NCI-H2081 (cell line): ENCODE results near the gene TCF19.
"Not testable (repeated sequence)": the region's sequence is repeated elsewhere in the genome, so short reads cannot be mapped to it uniquely, and the experiment has no call there.

ENCODE experiments used
- DNase-seq, 2 experiments: peaks; one replicate each; lab custom pipeline; 2025; lab: John Stamatoyannopoulos, UW

Gene TCF19

GRCh38 chr6:31183287-31183686 is 24.9 kb downstream of the TCF19 start:
- not testable (repeated sequence) for DNase-seq

GRCh38 chr6:31183859-31184258 is 25.5 kb downstream of the TCF19 start:
- DNase-seq, result not testable (repeated sequence)

GRCh38 chr6:31185695-31186051 is 27.3 kb downstream of the TCF19 start:
- not testable (repeated sequence) for DNase-seq

- no peak for DNase-seq
These were observed 27.8 kb downstream of the TCF19 start for GRCh38 chr6:31186052-31186734.

- DNase-seq, result no peak
These were observed 29.4 kb downstream of the TCF19 start for GRCh38 chr6:31187780-31188194.

- DNase-seq, result not testable (repeated sequence)
These were observed 30.8 kb downstream of the TCF19 start for GRCh38 chr6:31189223-31189622.

GRCh38 chr6:31190488-31190887 is 32.1 kb downstream of the TCF19 start:
- no peak for DNase-seq

GRCh38 chr6:31192431-31193105 is 34.2 kb downstream of the TCF19 start:
- DNase-seq, result peak; percentile 62 to 71

- DNase-seq, result no peak
These were observed 34.8 kb downstream of the TCF19 start for GRCh38 chr6:31193206-31193605.

GRCh38 chr6:31194061-31194834 is 35.9 kb downstream of the TCF19 start:
- DNase-seq, result no peak

GRCh38 chr6:31195308-31195979 is 37.1 kb downstream of the TCF19 start:
- DNase-seq, result not testable (repeated sequence)

- DNase-seq, result not testable (repeated sequence)
These were observed 38.0 kb downstream of the TCF19 start for GRCh38 chr6:31196251-31197022.

- DNase-seq, result peak; percentile 89 to 91
These were observed 39.3 kb downstream of the TCF19 start for GRCh38 chr6:31197559-31198305.

GRCh38 chr6:31199105-31199452 is 40.7 kb downstream of the TCF19 start:
- DNase-seq, result not testable (repeated sequence)

GRCh38 chr6:31202259-31203166 is 44.1 kb downstream of the TCF19 start:
- no peak for DNase-seq

- peak; percentile 63 to 81 for DNase-seq
These were observed 45.1 kb downstream of the TCF19 start for GRCh38 chr6:31203345-31203979.

GRCh38 chr6:31204751-31205145 is 46.4 kb downstream of the TCF19 start:
- DNase-seq, result no peak

- no peak for DNase-seq
These were observed 47.2 kb downstream of the TCF19 start for GRCh38 chr6:31205638-31206037.

- DNase-seq, result no peak
These were observed 50.1 kb downstream of the TCF19 start for GRCh38 chr6:31208506-31208905.
